DND-41 (cell line): ENCODE results near the gene RAPH1.

Experiments used
- ATAC-seq: fragments of 200-7000 bp; cut with Tn5 transposase; 3 replicates; pipeline ENCODE4 v1.9.1; 2021; ENCODE audit warnings: low read depth; ENCODE audit not compliant: insufficient read depth
- DNase-seq: peaks from one replicate; pipeline ENCODE4 v3.0.0-alpha.2; 2020
- H2AFZ ChIP-seq: 2 replicates; pipeline ENCODE4 v1.6.0; 2012; ENCODE audit warnings: low read depth, low read length
- H3K27ac ChIP-seq: 2 replicates; pipeline ENCODE4 v1.5.1; 2012; ENCODE audit warnings: low read length, inconsistent platforms
- H3K27me3 ChIP-seq: fragments of 200-600 bp; sonication (generic); 2 replicates; pipeline ENCODE4 v1.6.0; 2012; ENCODE audit warnings: low read length, mild to moderate bottlenecking, inconsistent platforms; ENCODE audit not compliant: insufficient read depth, poor library complexity
- H3K36me3 ChIP-seq: 2 replicates; pipeline ENCODE4 v1.5.1; 2012; ENCODE audit warnings: low read length, inconsistent platforms; ENCODE audit not compliant: insufficient read depth
- H3K4me1 ChIP-seq: 2 replicates; pipeline ENCODE4 v1.5.1; 2012; ENCODE audit warnings: mild to moderate bottlenecking, low read length; ENCODE audit not compliant: insufficient read depth
- H3K4me2 ChIP-seq: 2 replicates; pipeline ENCODE4 v1.6.0; 2012; ENCODE audit warnings: mild to moderate bottlenecking, moderate library complexity, low read length, inconsistent platforms; ENCODE audit not compliant: insufficient read depth
- H3K4me3 ChIP-seq, 2 experiments: fragments of 200-600 bp in 1 of 2; shearing (Covaris generic) in 1 of 2; 2 replicates each; pipeline ENCODE4 v1.5.1; 2012 to 2016; ENCODE audit warnings: inconsistent platforms in 2 of 2, low read length in 2 of 2, mild to moderate bottlenecking in 2 of 2, low read depth in 1 of 2, moderate library complexity in 1 of 2
- H3K79me2 ChIP-seq: 2 replicates; pipeline ENCODE4 v1.6.0; 2012; ENCODE audit warnings: low read length, inconsistent platforms; ENCODE audit not compliant: insufficient read depth
- H3K9ac ChIP-seq: 2 replicates; pipeline ENCODE4 v1.6.0; 2012; ENCODE audit warnings: low read depth, mild to moderate bottlenecking, inconsistent platforms, low read length, moderate library complexity
- H3K9me3 ChIP-seq: 2 replicates; pipeline ENCODE4 v1.5.1; 2012; ENCODE audit warnings: low read length, moderate library complexity, mild to moderate bottlenecking, inconsistent platforms; ENCODE audit not compliant: insufficient read depth, severe bottlenecking
- H4K20me1 ChIP-seq: 2 replicates; pipeline ENCODE4 v1.6.0; 2012; ENCODE audit warnings: low read length; ENCODE audit not compliant: insufficient read depth
- CTCF ChIP-seq: IDR thresholded peaks from 2 replicates; pipeline ENCODE4 v1.5.1; 2012; ENCODE audit warnings: borderline replicate concordance, low read length, moderate library complexity, mild to moderate bottlenecking; ENCODE audit not compliant: poor library complexity, severe bottlenecking; ENCODE audit errors: extremely low read depth
- EZH2 ChIP-seq: IDR thresholded peaks from 3 replicates; pipeline ENCODE4 v1.6.1; 2012; ENCODE audit warnings: borderline replicate concordance, low read depth, mild to moderate bottlenecking, moderate library complexity, low read length, inconsistent platforms; ENCODE audit not compliant: severe bottlenecking

Gene RAPH1

GRCh38 chr2:203347375-203347774 is 187.7 kb downstream of the RAPH1 start:
- H2AFZ ChIP-seq: no peak overlapping the region
- peaks cover 19% of the 10 kb centered on the region for H3K36me3 ChIP-seq
- H3K27me3 ChIP-seq: no peaks in the 10 kb centered on the region
- no peaks in the 10 kb centered on the region for H3K9me3 ChIP-seq
- peaks cover 3% of the 10 kb centered on the region; the same call in 1 of the 2 replicates for H4K20me1 ChIP-seq
- no peaks in the 10 kb centered on the region for H3K4me1 ChIP-seq
- no peak for ATAC-seq
- no peak overlapping the region for H3K4me2 ChIP-seq
- no peak overlapping the region for H3K4me3 ChIP-seq
- H3K9ac ChIP-seq: no peak overlapping the region
- H3K79me2 ChIP-seq: peaks cover 86% of the 10 kb centered on the region
- DNase-seq: no peak
- no peak for TF ChIP-seq EZH2
- TF ChIP-seq CTCF: no peak
- H3K27ac ChIP-seq: no peak overlapping the region

- Histone ChIP-seq H3K9me3 (no peaks in the 10 kb centered on the region), H2AFZ (no peak overlapping the region), H3K4me3 (no peak overlapping the region), H3K4me1 (no peaks in the 10 kb centered on the region), H3K27ac (no peak overlapping the region), H3K79me2 (peaks cover 86% of the 10 kb centered on the region), H3K36me3 (peaks cover 19% of the 10 kb centered on the region), H3K9ac (no peak overlapping the region), H3K27me3 (no peaks in the 10 kb centered on the region), H3K4me2 (no peak overlapping the region), H4K20me1 (peaks cover 2% of the 10 kb centered on the region; the same call in 1 of the 2 replicates)
- TF ChIP-seq EZH2 (no peak), CTCF (no peak)
- DNase-seq (no peak), ATAC-seq (no peak)
Measured at GRCh38 chr2:203346612-203347011, 188.5 kb downstream of the RAPH1 start.

GRCh38 chr2:203344667-203345066 is 190.4 kb downstream of the RAPH1 start:
- Histone ChIP-seq H3K36me3 (peaks cover 22% of the 10 kb centered on the region), H3K79me2 (peaks cover 88% of the 10 kb centered on the region), H4K20me1 (peaks cover 2% of the 10 kb centered on the region; the same call in 1 of the 2 replicates), H3K4me2 (no peak overlapping the region), H3K4me3 (no peak overlapping the region), H3K9me3 (no peaks in the 10 kb centered on the region), H2AFZ (no peak overlapping the region), H3K27ac (no peak overlapping the region), H3K9ac (no peak overlapping the region), H3K27me3 (no peaks in the 10 kb centered on the region), H3K4me1 (no peaks in the 10 kb centered on the region)
- DNase-seq: no peak
- TF ChIP-seq CTCF (no peak), EZH2 (no peak)
- no peak for ATAC-seq
